Activated CD4-positive, alpha-beta T cell treated with anti-CD3 and anti-CD28 coated beads for 1 hour (primary cell): ENCODE data around the gene PSD2.
A peak's percentile ranks its signal among the peaks of the same experiment; 100 is the strongest.

ENCODE experiments used
- DNase-seq: peaks from one replicate; pipeline ENCODE4 v3.0.0-alpha.2; 2020

Gene PSD2

DNA sequence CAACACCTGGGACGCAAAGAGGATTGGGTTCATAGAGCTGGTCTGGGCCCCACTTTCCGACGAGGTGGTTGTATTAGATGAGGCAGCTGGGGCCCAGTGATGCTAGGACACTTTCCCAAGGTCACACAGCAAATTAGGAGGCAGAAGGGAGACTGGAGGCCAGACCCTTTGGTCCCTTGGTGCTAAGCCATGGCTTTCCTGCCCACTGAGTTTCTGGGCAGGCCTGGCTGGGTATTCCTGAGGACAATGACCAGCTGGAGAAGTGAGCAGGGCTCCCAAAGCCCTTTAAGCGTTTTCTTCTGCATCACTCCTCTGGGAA lies 66.2 kb downstream of the PSD2 start:
- no peak for DNase-seq

DNA sequence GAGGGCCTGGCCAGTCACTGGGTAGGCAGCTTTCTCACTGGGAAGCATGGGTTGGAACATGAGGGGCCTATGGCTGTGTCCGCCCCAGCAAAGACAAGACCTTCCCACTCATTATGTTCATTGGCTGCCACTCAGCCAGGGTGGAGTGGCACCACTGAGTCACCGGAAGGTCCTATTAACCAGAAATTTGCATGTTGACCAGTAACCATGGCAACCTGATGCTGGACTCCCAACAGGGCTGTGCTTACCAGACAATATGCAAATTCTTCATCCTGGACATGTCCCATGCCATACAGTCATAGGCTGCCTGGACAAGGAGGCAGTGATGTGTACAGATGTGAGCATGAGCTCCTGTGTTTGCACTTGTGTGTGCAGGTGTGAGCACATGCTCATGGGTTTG lies 66.7 kb downstream of the PSD2 start:
- no peak for DNase-seq

GRCh38 chr5:139862803-139863202 lies 67.2 kb downstream of the PSD2 start:
- DNase-seq, result no peak

GRCh38 chr5:139863361-139863760 lies 67.8 kb downstream of the PSD2 start:
- DNase-seq, result no peak

GRCh38 chr5:139863855-139864558 lies 68.4 kb downstream of the PSD2 start:
- DNase-seq, result peak; percentile 30

DNA sequence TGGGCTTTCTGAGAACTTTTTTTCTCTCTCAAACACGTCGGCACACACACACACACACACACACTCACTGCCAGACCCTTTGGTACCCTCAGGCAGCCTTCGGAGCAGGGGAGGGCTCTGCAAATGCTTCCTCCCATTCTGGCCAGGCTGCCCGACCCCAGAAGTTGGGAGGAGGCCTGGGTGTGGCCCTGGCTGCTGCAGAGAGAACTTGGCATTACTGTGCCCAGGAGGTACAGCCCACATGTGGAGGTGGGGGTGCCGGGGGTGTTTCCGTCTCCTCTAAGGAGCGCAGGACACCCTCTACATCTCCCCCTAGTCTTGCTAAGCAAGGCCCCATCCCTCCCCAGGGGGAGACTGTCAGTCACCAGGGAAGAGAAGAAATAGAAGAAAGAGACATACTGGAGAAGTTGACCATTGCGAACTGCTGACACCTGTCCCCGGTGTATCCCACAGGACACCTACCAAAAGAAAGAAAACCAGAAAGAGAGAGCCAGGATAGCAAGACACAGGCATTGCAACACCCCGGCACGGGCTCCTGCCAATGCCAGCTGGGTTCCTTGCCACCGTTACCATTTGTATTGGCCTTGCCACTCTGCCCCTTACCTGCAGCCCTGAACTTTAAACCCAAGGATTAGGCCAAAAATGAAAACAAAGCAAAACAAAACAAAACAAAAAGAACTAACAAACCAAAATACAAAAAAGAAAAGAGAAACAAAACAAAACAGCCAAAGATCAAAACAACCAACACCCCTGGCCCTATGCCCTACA lies 69.3 kb downstream of the PSD2 start:
- no peak for DNase-seq

GRCh38 chr5:139867109-139867508 lies 71.5 kb downstream of the PSD2 start:
- DNase-seq, result no peak

DNA sequence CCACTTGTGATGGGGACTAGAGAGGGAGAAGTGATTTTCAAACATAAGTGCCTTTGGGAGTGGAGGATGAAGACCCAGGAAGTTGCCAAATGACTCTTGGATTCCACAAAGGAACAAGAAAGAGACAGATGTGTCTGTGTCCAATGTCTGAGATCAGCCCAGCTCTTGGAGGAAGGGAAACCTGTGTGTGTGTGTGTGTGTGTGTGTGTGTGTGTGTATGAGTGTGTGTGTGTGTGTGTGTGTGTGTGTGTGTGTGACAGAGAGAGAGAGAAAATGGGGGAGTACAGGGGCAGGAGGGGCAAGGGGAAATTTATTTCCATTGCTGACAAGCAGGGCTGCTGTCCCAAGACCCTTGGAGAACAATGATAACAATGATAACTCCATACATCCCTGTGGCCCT lies 72.0 kb downstream of the PSD2 start:
- DNase-seq, result no peak

DNA sequence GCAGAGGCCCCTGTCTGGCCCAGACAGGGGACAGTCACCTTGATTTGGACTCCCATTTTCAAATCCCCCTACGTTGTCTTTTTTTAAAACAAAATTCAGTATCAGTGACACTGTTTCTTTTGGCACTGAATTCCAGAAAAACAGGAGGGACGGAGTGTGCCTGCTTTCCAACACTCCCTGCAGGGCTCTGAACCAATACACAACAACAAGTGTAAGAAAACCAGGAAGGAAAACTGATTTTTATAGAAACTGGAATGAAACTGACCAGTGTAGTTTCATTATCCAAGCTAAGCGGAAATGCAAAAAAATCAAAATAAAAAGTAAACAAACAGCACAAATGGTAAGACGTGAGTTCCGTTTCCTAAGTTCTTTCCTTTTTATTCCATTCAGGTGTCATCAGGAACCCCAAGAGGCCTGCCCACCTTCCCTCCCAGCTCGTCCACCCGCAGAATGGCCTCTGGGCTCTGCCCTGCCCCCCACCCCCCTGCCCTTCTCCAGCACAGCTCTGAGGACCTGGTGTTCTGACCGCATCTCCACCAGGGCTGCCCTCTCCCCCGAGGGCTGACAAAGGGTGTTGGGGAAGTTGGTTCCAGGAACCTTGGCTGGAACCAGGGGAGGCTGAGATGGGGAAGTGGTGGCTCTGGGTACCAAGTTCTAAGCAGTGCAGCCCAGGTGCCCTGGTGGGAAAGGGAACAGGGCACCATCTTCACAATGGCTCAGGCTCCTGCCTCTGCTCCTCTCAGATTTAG lies 73.6 kb downstream of the PSD2 start:
- no peak for DNase-seq

GRCh38 chr5:139870677-139871076 lies 75.1 kb downstream of the PSD2 start:
- no peak for DNase-seq

- DNase-seq, result no peak
Measured at GRCh38 chr5:139871614-139872013, 76.0 kb downstream of the PSD2 start.

- no peak for DNase-seq
Measured at GRCh38 chr5:139872052-139872766, 76.6 kb downstream of the PSD2 start.

GRCh38 chr5:139872851-139873794 lies 77.5 kb downstream of the PSD2 start:
- no peak for DNase-seq

DNA sequence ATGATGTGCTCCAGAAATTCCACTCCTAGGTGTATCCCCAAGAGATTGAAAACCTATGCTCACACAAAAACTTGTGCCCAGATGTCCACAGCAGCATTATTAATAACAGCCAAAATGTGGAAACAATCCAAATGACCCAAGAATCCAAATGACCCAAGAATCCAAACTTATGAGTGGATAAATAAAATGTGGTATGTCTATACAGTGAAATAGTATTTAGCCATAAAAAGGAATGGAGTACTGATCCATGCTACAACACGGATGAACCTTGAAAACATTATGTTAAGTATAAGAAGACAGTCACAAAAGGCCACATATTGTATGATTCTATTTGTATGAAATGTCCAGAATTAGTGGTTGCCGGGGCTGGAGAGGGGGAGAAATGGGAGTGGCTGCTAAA lies 80.3 kb downstream of the PSD2 start:
- DNase-seq, result no peak

DNA sequence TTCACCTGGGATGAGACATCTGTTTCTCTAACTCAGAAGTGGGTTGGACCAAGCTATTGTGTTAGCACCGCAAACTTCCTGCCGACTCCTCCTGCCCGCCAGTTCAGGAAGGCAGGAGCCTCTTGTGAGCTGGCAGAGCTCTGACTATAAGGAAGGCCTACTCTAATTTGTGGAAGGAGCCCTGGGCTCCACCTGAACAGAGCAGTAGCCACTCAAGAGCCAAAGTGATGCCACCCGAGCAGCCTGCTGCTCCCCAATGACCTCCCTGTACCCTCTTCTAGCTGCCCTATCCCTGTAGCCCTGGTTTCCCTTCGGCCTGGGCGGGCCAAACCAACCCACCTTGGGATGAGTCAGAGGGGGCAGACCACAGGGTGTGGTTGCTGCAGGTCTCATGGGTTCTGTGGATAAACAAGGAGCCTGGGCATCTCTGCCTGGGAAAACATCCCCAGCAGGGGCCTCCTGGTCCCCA lies 81.6 kb downstream of the PSD2 start:
- DNase-seq, result no peak

GRCh38 chr5:139878093-139878492 lies 82.5 kb downstream of the PSD2 start:
- no peak for DNase-seq

GRCh38 chr5:139880416-139881142 lies 85.0 kb downstream of the PSD2 start:
- DNase-seq, result no peak

DNA sequence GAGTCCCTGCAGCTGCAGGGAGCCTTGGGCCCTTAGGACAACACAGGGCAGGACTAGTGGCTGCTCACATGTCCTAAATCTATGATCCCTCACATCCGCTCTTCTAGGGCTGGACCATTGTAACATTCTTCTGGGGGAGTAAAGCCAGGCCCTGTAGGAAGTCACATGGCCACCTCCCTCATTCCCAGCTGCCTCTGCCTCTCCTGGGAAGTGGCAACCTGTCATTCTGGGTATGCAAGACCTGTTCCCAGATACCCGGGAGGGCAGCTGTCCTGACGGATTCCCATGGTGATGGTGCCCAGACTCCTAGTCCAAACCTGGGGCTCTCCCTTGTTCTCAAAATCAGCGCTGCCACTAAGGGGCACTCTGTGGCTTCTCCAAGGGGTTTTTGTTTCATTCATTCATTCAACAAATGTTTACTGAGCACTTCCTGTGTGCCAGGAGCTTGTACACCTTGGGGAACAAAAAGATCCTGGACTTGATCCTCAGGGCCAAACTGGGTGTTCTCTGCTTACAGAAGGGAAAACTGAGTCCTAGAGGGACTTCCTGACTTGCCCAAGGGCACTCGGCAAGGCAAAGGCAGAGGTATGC lies 85.6 kb downstream of the PSD2 start:
- DNase-seq, result no peak

- DNase-seq, result no peak
Measured at GRCh38 chr5:139882316-139882715, 86.7 kb downstream of the PSD2 start.

DNA sequence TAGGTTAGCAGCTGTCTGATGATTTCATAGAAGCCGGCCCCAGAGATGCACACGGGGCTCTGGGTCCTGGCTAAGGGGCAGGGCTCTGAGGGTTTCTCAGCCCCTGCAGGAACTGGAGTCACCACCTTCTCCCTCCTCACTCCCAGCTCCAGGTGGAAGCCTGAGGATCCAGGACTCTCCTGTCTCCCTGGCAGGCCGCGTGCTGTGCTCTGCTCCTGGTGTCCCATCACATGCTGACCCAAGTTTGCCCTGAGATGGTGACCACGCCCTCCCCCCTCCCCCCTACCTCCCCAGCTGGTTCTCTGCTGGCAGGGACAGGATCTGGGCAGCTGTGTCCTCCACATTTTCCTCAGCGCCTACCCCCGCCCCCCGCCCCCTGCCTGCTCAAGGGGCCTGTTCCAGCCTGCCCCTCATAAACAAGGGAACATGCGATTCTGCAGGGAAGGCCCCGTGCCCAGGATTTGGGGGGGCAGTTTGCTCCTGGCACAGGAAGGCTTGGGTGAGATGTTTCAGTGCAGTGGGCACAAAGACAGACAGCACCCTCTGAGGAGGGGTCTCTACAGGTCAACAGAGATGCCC lies 87.4 kb downstream of the PSD2 start:
- DNase-seq, result no peak

- DNase-seq, result no peak
Measured at GRCh38 chr5:139884144-139884543, 88.5 kb downstream of the PSD2 start.
